Heart right ventricle (tissue), 16 donors: ENCODE data around the gene MRPS31. TPM values are rescaled to one million over a fixed set of nuclear protein-coding genes. Genes with fewer than 3 reads are reported as not detected.
"Not testable (repeated sequence)": the region's sequence is repeated elsewhere in the genome, so short reads cannot be mapped to it uniquely, and the experiment has no call there.

Experiments used
- ATAC-seq, 8 donors: fragments of 200-7000 bp; cut with Tn5 transposase; one replicate each; pipeline ENCODE4 v1.9.1; 2020; ENCODE audit warnings: mild to moderate bottlenecking in 8 of 8, moderate library complexity in 8 of 8, moderate number of reproducible peaks in 1 of 8
- DNase-seq, 2 donors: peaks; one replicate each; pipeline ENCODE4 v3.0.0-alpha.2; 2020
- H3K27ac ChIP-seq, 10 donors: fragments of 200-600 bp; sonication (generic) in 2 of 10; one replicate each; pipeline versions ENCODE4 v1.5.0 to v1.8.0; 2020 to 2022; ENCODE audit warnings: mild to moderate bottlenecking in 3 of 10
- H3K27me3 ChIP-seq, 7 donors: fragments of 200-600 bp; one replicate each; pipeline ENCODE4 v1.8.0; 2021 to 2022; ENCODE audit warnings: mild to moderate bottlenecking in 2 of 7
- H3K36me3 ChIP-seq, 9 donors: fragments of 200-600 bp; sonication (generic) in 1 of 9; one replicate each; pipeline versions ENCODE4 v1.5.0 to v1.8.0; 2020 to 2022; ENCODE audit warnings: mild to moderate bottlenecking in 2 of 9
- H3K4me1 ChIP-seq, 9 donors: fragments of 200-600 bp; sonication (generic) in 1 of 9; one replicate each; pipeline versions ENCODE4 v1.5.0 to v1.8.0; 2020 to 2022; ENCODE audit warnings: mild to moderate bottlenecking in 4 of 9
- H3K4me3 ChIP-seq, 10 donors: fragments of 200-600 bp; sonication (generic) in 2 of 10; one replicate each; pipeline versions ENCODE4 v1.5.0 to v1.8.0; 2020 to 2022; ENCODE audit warnings: mild to moderate bottlenecking in 7 of 10, moderate library complexity in 2 of 10
- H3K9me3 ChIP-seq, 11 donors: fragments of 200-600 bp in 10 of 11; sonication (generic) in 2 of 11; one replicate each; pipeline versions ENCODE4 v1.5.0 to v1.8.0; 2013 to 2022; ENCODE audit warnings: mild to moderate bottlenecking in 2 of 11, control low read depth in 1 of 11, moderate library complexity in 1 of 11
- CTCF ChIP-seq, 9 donors: fragments of 200-600 bp; sonication (generic) in 2 of 9; IDR thresholded peaks; one replicate each; pipeline versions ENCODE4 v1.5.0 to v1.8.0; 2021 to 2022; ENCODE audit warnings: antibody characterized with exemption in 9 of 9, mild to moderate bottlenecking in 5 of 9, moderate library complexity in 1 of 9
- WGBS, 2 donors: extraction: QIAGEN DNeasy Blood & Tissue Kit; methylation state at CpG; one replicate each; pipeline ENCODE4 v1.1.7; 2013; ENCODE audit warnings: inconsistent platforms in 1 of 2; 5-methylcytosine and 5-hydroxymethylcytosine counted together
- intact Hi-C, 10 donors: fragments of 100-400 bp; cut with DNase I; formaldehyde crosslinking; loops; one replicate each; pipeline versions ENCODE4 v1.11.1 to v1.14.2; 2022
- polyA plus RNA-seq, 2 donors: library from polyadenylated mRNA; stranded (reverse); fragments of 200-250 nt; gene quantifications; one replicate each; pipeline ENCODE4 v1.2.3, GENCODE V29; 2013
- total RNA-seq, 10 donors: library from RNA; stranded (reverse); fragmentation: NEBNext Ultra II Directional in 3 of 10; extraction: Animal tissue kit (Norgen Biotek cat#: 25700) in 3 of 10; gene quantifications; one replicate each; pipeline versions ENCODE4 v1.2.1 to v1.2.4, GENCODE V29; 2021 to 2023
- donor health status: Arrhythmogenic right ventricular cardiomyopathy.
- donor health status: ischemic (EF 13 %, LVEDD 7.1; RV severe dilation, severe dysfunction).
- donor health status: healthy with polysubstance abuse.
- donor health status: DM: no; HTN: yes; CAD: no.
- donor health status: DM: no; HTN: no; CAD: no.
- donor health status: ischemic (EF 25% LVEDD 6.9; RV normal size, moderate dysfunction).
- donor health status: ischemic (EF 25% LVEDD 5.7; RV mildly dilated, moderate dysfunction).
- donor health status: healthy.
- donor health status: DM: yes; HTN: yes; CAD: no.
- donor health status: Ischemic cardiomyopathy.
- donor health status: ischemic (EF 35%, LVEDD 5.7; RV mildly dilated, moderate dysfunction).
- donor health status: nonischemic (EF 11% LVEDD 7.7; RV severe dilation, severe dysfunction).
- donor health status: DM: yes; HTN: yes; CAD: no.
- donor health status: PGD.
- donor health status: ischemic (EF 29% LVEDD 5.4; RV normal size, mild dysfunction).
- donor health status: nonischemic (EF 23%, LVEDD 6.1; RV moderate dilation, normal function).

Gene MRPS31
- total and polyA plus RNA-seq, 12 donors: 22.2 to 121 (median 30.5) TPM

GRCh38 chr13:40755082-40755700 lies 15.8 kb downstream of the MRPS31 start:
- Histone ChIP-seq H3K27ac (no peak overlapping the region), H3K4me1 (peaks cover 0 to 4% (median 0%) of the 10 kb centered on the region in 9 donors), H3K9me3 (no peaks in the 10 kb centered on the region), H3K36me3 (peaks cover 0 to 99% (median 20%) of the 10 kb centered on the region in 9 donors), H3K4me3 (no peak overlapping the region), H3K27me3 (no peaks in the 10 kb centered on the region)
- WGBS, 2 donors: 84% methylated on average over 7 of the region's 7 CpGs
- intact Hi-C loops: no loop called here
- TF ChIP-seq CTCF (IDR thresholded peaks at IDR 0.05): no peak
- DNase-seq: no peak
- ATAC-seq: no peak

- DNase-seq (no peak), ATAC-seq (no peak)
- intact Hi-C loops: no loop called here
- Histone ChIP-seq H3K27me3 (no peaks in the 10 kb centered on the region), H3K4me3 (no peak overlapping the region), H3K36me3 (peaks cover 0 to 93% (median 19%) of the 10 kb centered on the region in 9 donors), H3K9me3 (no peaks in the 10 kb centered on the region), H3K27ac (no peak overlapping the region), H3K4me1 (no peaks in the 10 kb centered on the region)
- 92 to 93% methylated on average over 1 of the region's 1 CpG for WGBS, 2 donors
- TF ChIP-seq CTCF (IDR thresholded peaks at IDR 0.05): peak in 4 of 9 donors; percentile 18 to 38 (median 24)
Observed at GRCh38 chr13:40749327-40749726, 21.7 kb downstream of the MRPS31 start.

GRCh38 chr13:40735232-40735548 lies 35.8 kb downstream of the MRPS31 start:
- H3K27ac ChIP-seq, intact Hi-C loops, H3K4me1 ChIP-seq, DNase-seq, H3K27me3 ChIP-seq, H3K9me3 ChIP-seq, ATAC-seq: not testable (repeated sequence)
- 75 to 78% methylated on average over 10 of the region's 11 CpGs for WGBS, 2 donors
- H3K36me3 ChIP-seq: peaks cover 0 to 27% (median 3%) of the 10 kb centered on the region in 9 donors
- H3K4me3 ChIP-seq: peak overlapping the region in 1 of 10 donors; percentile 14

- H3K9me3 ChIP-seq, ATAC-seq, H3K27ac ChIP-seq, H3K27me3 ChIP-seq, DNase-seq, H3K4me1 ChIP-seq, intact Hi-C loops: not testable (repeated sequence)
- Histone ChIP-seq H3K4me3 (peak overlapping the region in 1 of 10 donors; percentile 14), H3K36me3 (peaks cover 0 to 31% (median 6%) of the 10 kb centered on the region in 9 donors)
- 91 to 94% methylated on average over 24 of the region's 24 CpGs for WGBS, 2 donors
Observed at GRCh38 chr13:40734536-40735231, 36.3 kb downstream of the MRPS31 start.

GRCh38 chr13:40732658-40733057 lies 38.3 kb downstream of the MRPS31 start:
- no peaks in the 10 kb centered on the region for H3K27me3 ChIP-seq
- ATAC-seq: no peak
- DNase-seq: no peak
- H3K9me3 ChIP-seq: no peaks in the 10 kb centered on the region
- peaks cover 0 to 51% (median 15%) of the 10 kb centered on the region in 9 donors for H3K36me3 ChIP-seq
- no peak overlapping the region for H3K4me3 ChIP-seq
- no peak for TF ChIP-seq CTCF (IDR thresholded peaks at IDR 0.05)
- intact Hi-C loops: no loop called here
- no peak overlapping the region for H3K27ac ChIP-seq
- H3K4me1 ChIP-seq: no peaks in the 10 kb centered on the region
- 95% methylated on average over 1 of the region's 1 CpG for WGBS, 2 donors
